Neuron (in vitro differentiated cells): Measurements from ENCODE around the gene COMMD6.
A peak's percentile ranks its signal among the peaks of the same experiment; 100 is the strongest.

Experiments
- H2AFZ ChIP-seq: one replicate; pipeline ENCODE4 v1.6.1; 2013; ENCODE audit warnings: low read depth, mild to moderate bottlenecking, inconsistent platforms, low read length, moderate library complexity
- H3K27me3 ChIP-seq: one replicate; pipeline ENCODE4 v1.6.1; 2013; ENCODE audit warnings: low read length; ENCODE audit not compliant: insufficient read depth
- H3K36me3 ChIP-seq: one replicate; pipeline ENCODE4 v1.6.1; 2013; ENCODE audit warnings: low read length; ENCODE audit not compliant: insufficient read depth
- H3K4me1 ChIP-seq: one replicate; pipeline ENCODE4 v1.6.1; 2013; ENCODE audit warnings: low read length; ENCODE audit not compliant: insufficient read depth
- H3K4me3 ChIP-seq: 2 replicates; pipeline ENCODE4 v1.5.1; 2013; ENCODE audit warnings: mild to moderate bottlenecking, low read length, moderate library complexity
- H3K9me3 ChIP-seq: one replicate; pipeline ENCODE4 v1.6.1; 2013; ENCODE audit warnings: low read length

COMMD6 gene

GRCh38 chr13:75486146-75487062, 51.2 kb downstream of the COMMD6 start:
- Histone ChIP-seq H2AFZ (no peak overlapping the region), H3K27me3 (no peaks in the 10 kb centered on the region), H3K36me3 (no peaks in the 10 kb centered on the region), H3K4me3 (no peak overlapping the region), H3K4me1 (peaks cover 2% of the 10 kb centered on the region), H3K9me3 (no peaks in the 10 kb centered on the region)

GRCh38 chr13:75485286-75486062, 52.2 kb downstream of the COMMD6 start:
- no peaks in the 10 kb centered on the region for H3K36me3 ChIP-seq
- no peaks in the 10 kb centered on the region for H3K27me3 ChIP-seq
- H3K4me1 ChIP-seq: peaks cover 4% of the 10 kb centered on the region
- H2AFZ ChIP-seq: no peak overlapping the region
- no peak overlapping the region for H3K4me3 ChIP-seq
- no peaks in the 10 kb centered on the region for H3K9me3 ChIP-seq

- Histone ChIP-seq H3K36me3 (no peaks in the 10 kb centered on the region), H2AFZ (peak overlapping the region; percentile 100), H3K4me3 (peak overlapping the region; percentile 79), H3K4me1 (peaks cover 11% of the 10 kb centered on the region), H3K9me3 (no peaks in the 10 kb centered on the region), H3K27me3 (no peaks in the 10 kb centered on the region)
Observed at GRCh38 chr13:75482820-75483079, 54.9 kb downstream of the COMMD6 start.

GRCh38 chr13:75482070-75482819, 55.4 kb downstream of the COMMD6 start, which contains the start of gene TBC1D4:
Gene TBC1D4, minus strand, starts transcription at chr13:75482169. Its CDS starts 402 bp downstream, at chr13:75481767.
- H3K4me1 ChIP-seq: peaks cover 11% of the 10 kb centered on the region
- peak within 1 kb of the TSS; percentile 79 for H3K4me3 ChIP-seq
- H3K27me3 ChIP-seq: no peaks in the 10 kb centered on the region
- H3K36me3 ChIP-seq: no peaks in the 10 kb centered on the region
- H3K9me3 ChIP-seq: no peaks in the 10 kb centered on the region
- H2AFZ ChIP-seq: peak within 1 kb of the TSS; percentile 100

- H3K27me3 ChIP-seq: no peaks in the 10 kb centered on the region
Observed at GRCh38 chr13:75481176-75482069, 56.2 kb downstream of the COMMD6 start.

GRCh38 chr13:75480671-75481175, 56.9 kb downstream of the COMMD6 start:
- peak overlapping the region; percentile 79 for H3K4me3 ChIP-seq
- no peaks in the 10 kb centered on the region for H3K9me3 ChIP-seq
- peak overlapping the region; percentile 100 for H2AFZ ChIP-seq
- no peaks in the 10 kb centered on the region for H3K36me3 ChIP-seq
- no peaks in the 10 kb centered on the region for H3K27me3 ChIP-seq
- peaks cover 11% of the 10 kb centered on the region for H3K4me1 ChIP-seq

More at GRCh38 chr13:75481176-75482069, 56.2 kb downstream of the COMMD6 start:
- H3K9me3 ChIP-seq: no peaks in the 10 kb centered on the region
- H2AFZ ChIP-seq: peak overlapping the region; percentile 100
- peak overlapping the region; percentile 79 for H3K4me3 ChIP-seq
- H3K4me1 ChIP-seq: peaks cover 11% of the 10 kb centered on the region
- no peaks in the 10 kb centered on the region for H3K36me3 ChIP-seq

GRCh38 chr13:75479102-75479740, 58.4 kb downstream of the COMMD6 start:
- Histone ChIP-seq H3K9me3 (no peaks in the 10 kb centered on the region), H3K4me3 (no peak overlapping the region), H3K27me3 (no peaks in the 10 kb centered on the region), H3K4me1 (peaks cover 11% of the 10 kb centered on the region), H3K36me3 (no peaks in the 10 kb centered on the region), H2AFZ (no peak overlapping the region)

- no peaks in the 10 kb centered on the region for H3K27me3 ChIP-seq
- H3K4me1 ChIP-seq: peaks cover 11% of the 10 kb centered on the region
- H3K4me3 ChIP-seq: no peak overlapping the region
- H3K9me3 ChIP-seq: no peaks in the 10 kb centered on the region
- H2AFZ ChIP-seq: no peak overlapping the region
- no peaks in the 10 kb centered on the region for H3K36me3 ChIP-seq
Observed at GRCh38 chr13:75478659-75479058, 59.0 kb downstream of the COMMD6 start.
